ENCODE data around the gene TMEM164.

TMEM164 gene

DNA sequence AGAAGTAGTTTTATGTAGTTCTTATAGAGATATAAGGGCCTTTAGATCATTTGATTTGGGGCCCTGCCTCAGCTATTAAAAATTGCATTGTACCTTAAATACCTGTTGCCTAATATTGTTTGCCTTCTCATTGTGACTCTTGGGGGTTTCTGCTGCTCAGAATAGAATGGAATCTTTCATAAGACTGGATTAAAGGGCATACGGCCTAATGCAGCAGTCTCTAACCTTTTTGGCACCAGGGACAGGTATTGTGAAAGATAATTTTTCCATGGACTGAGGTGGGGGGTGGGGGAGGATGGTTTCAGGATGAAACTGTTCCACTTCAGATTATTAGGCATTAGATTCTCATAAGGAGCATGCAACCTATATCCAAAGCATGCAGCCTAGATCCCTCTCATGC, 46.2 kb downstream of the TMEM164 start:
- no peaks in the 10 kb centered on the region for H3K9me3 ChIP-seq (ENCODE audit: control insufficient read depth, low read length)
- no peaks in the 10 kb centered on the region for H3K36me3 ChIP-seq (ENCODE audit: control insufficient read depth, insufficient read depth, low read length)
- H3K4me3 ChIP-seq (ENCODE audit: low read length) = no peak overlapping the region
- peaks cover 8% of the 10 kb centered on the region for H3K4me1 ChIP-seq (ENCODE audit: control insufficient read depth, insufficient read depth, low read length)
- H3K9ac ChIP-seq (ENCODE audit: low read length) = no peak overlapping the region
- no peaks in the 10 kb centered on the region for H3K27me3 ChIP-seq (ENCODE audit: control insufficient read depth, insufficient read depth, low read length)

DNA sequence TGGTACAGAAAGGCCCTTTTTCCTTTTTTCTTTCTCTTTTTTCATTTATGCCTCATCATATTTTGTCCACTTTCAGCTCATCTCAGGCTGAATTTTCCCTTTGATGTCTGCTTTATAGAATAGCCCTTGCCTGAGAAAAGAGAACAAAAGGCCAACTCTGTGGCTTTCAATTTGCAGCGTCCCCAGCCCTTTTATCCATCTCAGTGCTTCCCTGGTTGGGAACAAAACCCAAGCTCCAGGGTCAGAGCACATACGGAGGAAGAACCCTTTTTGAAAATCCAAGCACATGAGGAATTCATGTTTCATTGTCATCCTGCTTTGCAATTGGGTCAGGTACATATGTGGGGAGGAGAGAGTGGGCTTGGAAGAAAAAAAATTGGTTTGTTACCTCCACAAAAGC, 47.5 kb downstream of the TMEM164 start:
- Histone ChIP-seq H3K27me3 (ENCODE audit: control insufficient read depth, insufficient read depth, low read length) (no peaks in the 10 kb centered on the region), H3K4me3 (ENCODE audit: low read length) (no peak overlapping the region), H3K36me3 (ENCODE audit: control insufficient read depth, insufficient read depth, low read length) (no peaks in the 10 kb centered on the region), H3K9ac (ENCODE audit: low read length) (no peak overlapping the region), H3K4me1 (ENCODE audit: control insufficient read depth, insufficient read depth, low read length) (peaks cover under 1% of the 10 kb centered on the region), H3K9me3 (ENCODE audit: control insufficient read depth, low read length) (no peaks in the 10 kb centered on the region)

DNA sequence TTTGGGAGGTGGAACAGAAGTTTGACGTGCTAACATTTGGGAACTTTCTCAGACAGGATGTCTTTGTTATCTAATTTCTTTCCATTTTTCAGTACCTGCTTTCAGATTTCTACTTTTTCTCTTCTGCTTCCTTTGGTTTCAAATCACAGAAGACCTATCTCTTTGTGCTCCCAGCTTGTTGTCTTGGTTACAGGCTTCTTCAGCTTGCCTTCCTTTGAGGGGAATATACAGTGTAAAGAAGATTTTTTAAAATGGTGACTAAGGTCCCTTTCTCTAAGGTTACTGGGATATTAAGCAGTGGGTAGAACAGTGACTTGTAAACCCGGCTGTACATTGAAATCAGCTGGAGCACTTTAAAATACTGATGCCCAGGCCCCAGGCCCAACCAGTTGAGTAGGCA, 48.0 kb downstream of the TMEM164 start:
- Histone ChIP-seq H3K9me3 (ENCODE audit: control insufficient read depth, low read length) (no peaks in the 10 kb centered on the region), H3K4me3 (ENCODE audit: low read length) (no peak overlapping the region), H3K27me3 (ENCODE audit: control insufficient read depth, insufficient read depth, low read length) (no peaks in the 10 kb centered on the region), H3K9ac (ENCODE audit: low read length) (no peak overlapping the region), H3K4me1 (ENCODE audit: control insufficient read depth, insufficient read depth, low read length) (no peaks in the 10 kb centered on the region), H3K36me3 (ENCODE audit: control insufficient read depth, insufficient read depth, low read length) (no peaks in the 10 kb centered on the region)

DNA sequence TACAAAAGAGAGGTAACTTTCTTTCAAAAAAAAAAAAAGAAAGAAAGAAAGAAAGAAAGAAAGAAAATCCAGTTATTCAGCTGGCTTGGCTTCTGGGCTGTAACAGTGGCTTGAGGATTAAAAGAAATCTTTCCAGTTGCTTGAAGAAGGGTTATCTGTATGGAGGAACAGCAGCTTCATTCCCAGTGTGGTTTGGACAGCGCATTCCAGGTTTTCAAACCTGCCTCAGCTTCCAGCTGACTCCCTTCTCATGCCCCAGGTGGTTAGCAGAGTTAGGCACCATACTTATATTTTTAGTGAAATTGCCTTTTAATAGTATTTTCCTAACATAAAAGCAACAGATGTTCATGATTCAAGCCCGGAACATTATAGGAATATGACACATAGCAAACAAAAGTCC, 48.6 kb downstream of the TMEM164 start:
- Histone ChIP-seq H3K4me1 (ENCODE audit: control insufficient read depth, insufficient read depth, low read length) (no peaks in the 10 kb centered on the region), H3K9me3 (ENCODE audit: control insufficient read depth, low read length) (no peaks in the 10 kb centered on the region), H3K9ac (ENCODE audit: low read length) (no peak overlapping the region), H3K36me3 (ENCODE audit: control insufficient read depth, insufficient read depth, low read length) (no peaks in the 10 kb centered on the region), H3K27me3 (ENCODE audit: control insufficient read depth, insufficient read depth, low read length) (no peaks in the 10 kb centered on the region), H3K4me3 (ENCODE audit: low read length) (no peak overlapping the region)

DNA sequence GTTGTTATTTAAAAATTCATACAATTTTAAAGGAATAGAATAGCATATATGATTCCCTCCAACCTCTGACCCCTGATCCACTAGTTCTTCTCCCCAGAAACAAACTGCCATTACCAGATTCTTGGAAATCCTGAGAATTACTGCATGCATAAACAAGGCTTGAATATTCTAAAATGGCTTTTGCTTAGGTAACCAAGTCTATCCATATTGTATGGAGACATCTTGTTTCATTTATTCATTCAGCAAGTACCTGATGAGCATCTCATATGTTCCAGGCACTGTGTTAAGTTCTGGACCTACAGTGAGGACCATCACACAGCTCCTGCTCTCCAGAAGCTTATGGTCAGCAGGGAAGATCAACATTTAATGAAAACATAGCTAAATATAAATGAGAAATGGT, 49.4 kb downstream of the TMEM164 start:
- no peak overlapping the region for H3K4me3 ChIP-seq (ENCODE audit: low read length)
- no peaks in the 10 kb centered on the region for H3K4me1 ChIP-seq (ENCODE audit: control insufficient read depth, insufficient read depth, low read length)
- H3K9ac ChIP-seq (ENCODE audit: low read length) = no peak overlapping the region
- H3K9me3 ChIP-seq (ENCODE audit: control insufficient read depth, low read length) = no peaks in the 10 kb centered on the region
- no peaks in the 10 kb centered on the region for H3K36me3 ChIP-seq (ENCODE audit: control insufficient read depth, insufficient read depth, low read length)
- H3K27me3 ChIP-seq (ENCODE audit: control insufficient read depth, insufficient read depth, low read length) = no peaks in the 10 kb centered on the region

- Histone ChIP-seq H3K27me3 (ENCODE audit: control insufficient read depth, insufficient read depth, low read length) (no peaks in the 10 kb centered on the region), H3K9ac (ENCODE audit: low read length) (no peak overlapping the region), H3K9me3 (ENCODE audit: control insufficient read depth, low read length) (no peaks in the 10 kb centered on the region), H3K36me3 (ENCODE audit: control insufficient read depth, insufficient read depth, low read length) (no peaks in the 10 kb centered on the region), H3K4me1 (ENCODE audit: control insufficient read depth, insufficient read depth, low read length) (no peaks in the 10 kb centered on the region), H3K4me3 (ENCODE audit: low read length) (no peak overlapping the region)
These were observed 50.5 kb downstream of the TMEM164 start for GRCh38 chrX:110053453-110053852.

DNA sequence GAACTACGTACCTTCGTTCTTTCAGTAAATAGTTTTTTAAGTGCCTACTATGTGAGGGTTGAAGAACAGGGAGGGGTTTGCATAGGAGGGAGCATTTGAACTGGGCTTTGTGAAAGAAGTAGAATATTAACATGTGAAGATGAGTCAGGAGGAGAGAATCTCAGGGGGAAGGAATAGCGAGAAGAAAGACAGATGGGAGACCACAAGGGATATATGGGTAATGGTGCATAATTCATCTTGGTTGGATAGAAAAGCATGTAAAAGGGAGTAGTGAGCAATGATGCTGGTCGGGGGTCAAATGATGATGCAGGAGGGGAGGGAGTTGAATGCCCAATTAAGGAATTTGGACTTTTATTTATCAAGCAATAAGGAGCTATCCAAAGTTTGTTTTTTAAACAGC, 52.7 kb downstream of the TMEM164 start:
- H3K27me3 ChIP-seq (ENCODE audit: control insufficient read depth, insufficient read depth, low read length) = no peaks in the 10 kb centered on the region
- H3K9ac ChIP-seq (ENCODE audit: low read length) = no peak overlapping the region
- H3K4me3 ChIP-seq (ENCODE audit: low read length) = no peak overlapping the region
- H3K36me3 ChIP-seq (ENCODE audit: control insufficient read depth, insufficient read depth, low read length) = no peaks in the 10 kb centered on the region
- no peaks in the 10 kb centered on the region for H3K4me1 ChIP-seq (ENCODE audit: control insufficient read depth, insufficient read depth, low read length)
- no peaks in the 10 kb centered on the region for H3K9me3 ChIP-seq (ENCODE audit: control insufficient read depth, low read length)

- Histone ChIP-seq H3K4me1 (ENCODE audit: control insufficient read depth, insufficient read depth, low read length) (no peaks in the 10 kb centered on the region), H3K36me3 (ENCODE audit: control insufficient read depth, insufficient read depth, low read length) (no peaks in the 10 kb centered on the region), H3K9me3 (ENCODE audit: control insufficient read depth, low read length) (no peaks in the 10 kb centered on the region), H3K9ac (ENCODE audit: low read length) (no peak overlapping the region), H3K27me3 (ENCODE audit: control insufficient read depth, insufficient read depth, low read length) (no peaks in the 10 kb centered on the region), H3K4me3 (ENCODE audit: low read length) (no peak overlapping the region)
These were observed 53.5 kb downstream of the TMEM164 start for GRCh38 chrX:110056419-110056818.

- Histone ChIP-seq H3K9ac (ENCODE audit: low read length) (no peak overlapping the region), H3K36me3 (ENCODE audit: control insufficient read depth, insufficient read depth, low read length) (no peaks in the 10 kb centered on the region), H3K9me3 (ENCODE audit: control insufficient read depth, low read length) (no peaks in the 10 kb centered on the region), H3K4me1 (ENCODE audit: control insufficient read depth, insufficient read depth, low read length) (no peaks in the 10 kb centered on the region), H3K27me3 (ENCODE audit: control insufficient read depth, insufficient read depth, low read length) (no peaks in the 10 kb centered on the region), H3K4me3 (ENCODE audit: low read length) (no peak overlapping the region)
These were observed 56.5 kb downstream of the TMEM164 start for GRCh38 chrX:110059410-110059809.

DNA sequence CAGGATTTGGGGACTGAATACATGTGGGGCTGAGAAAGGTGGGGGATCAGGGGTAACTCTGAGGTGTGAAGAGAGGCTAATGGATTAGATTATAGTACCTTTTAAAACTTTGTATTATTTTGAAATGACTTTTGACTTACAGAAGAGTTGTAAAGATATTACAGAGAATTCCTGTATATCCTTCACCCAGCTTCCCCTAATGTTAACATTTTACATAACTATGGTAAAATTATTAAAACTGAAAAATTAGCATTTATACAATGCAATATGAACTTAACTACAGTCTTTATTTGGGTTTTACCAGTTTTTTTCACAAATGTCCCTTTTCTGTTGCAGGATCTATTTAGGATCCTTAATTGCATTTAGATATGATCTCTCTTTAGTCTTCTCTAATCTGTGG, 57.4 kb downstream of the TMEM164 start:
- Histone ChIP-seq H3K36me3 (ENCODE audit: control insufficient read depth, insufficient read depth, low read length) (no peaks in the 10 kb centered on the region), H3K4me3 (ENCODE audit: low read length) (no peak overlapping the region), H3K27me3 (ENCODE audit: control insufficient read depth, insufficient read depth, low read length) (no peaks in the 10 kb centered on the region)

DNA sequence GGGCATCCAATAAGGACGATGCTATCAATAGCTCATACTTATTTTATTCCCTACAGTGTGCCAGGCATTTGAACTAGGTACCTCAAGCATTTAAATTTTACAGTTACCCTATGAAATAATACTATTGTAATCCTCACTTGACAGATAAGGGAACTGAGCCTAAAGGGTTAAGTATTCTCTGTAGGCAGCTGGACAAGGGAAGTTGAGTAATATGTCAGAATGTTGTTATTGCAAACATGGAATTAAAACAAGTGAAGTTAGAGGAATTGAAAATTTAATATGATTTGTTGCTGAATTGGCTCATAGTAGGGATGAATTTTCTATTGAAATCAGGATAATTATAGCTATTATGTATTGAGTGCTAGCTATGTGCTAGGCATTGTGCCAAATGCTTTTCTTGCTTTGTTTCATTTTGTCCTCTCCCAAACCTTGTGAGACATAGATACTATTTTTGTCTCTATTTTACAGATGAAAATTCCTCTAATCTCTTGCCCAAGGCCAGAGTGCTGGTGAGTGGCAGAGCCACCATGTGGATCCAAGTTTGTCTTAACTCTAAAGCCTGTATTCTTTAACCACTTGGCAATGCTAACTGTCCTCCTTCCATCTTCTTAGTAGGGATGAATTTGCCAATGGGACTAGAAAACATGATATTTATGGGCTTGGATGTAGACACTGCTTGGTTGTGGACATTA, 58.1 kb downstream of the TMEM164 start:
- no peak overlapping the region for H3K9ac ChIP-seq (ENCODE audit: low read length)
- no peaks in the 10 kb centered on the region for H3K4me1 ChIP-seq (ENCODE audit: control insufficient read depth, insufficient read depth, low read length)
- no peaks in the 10 kb centered on the region for H3K9me3 ChIP-seq (ENCODE audit: control insufficient read depth, low read length)
- H3K4me3 ChIP-seq (ENCODE audit: low read length) = no peak overlapping the region
- no peaks in the 10 kb centered on the region for H3K27me3 ChIP-seq (ENCODE audit: control insufficient read depth, insufficient read depth, low read length)
- no peaks in the 10 kb centered on the region for H3K36me3 ChIP-seq (ENCODE audit: control insufficient read depth, insufficient read depth, low read length)

More for the DNA sequence above, 57.4 kb downstream of the TMEM164 start:
- no peaks in the 10 kb centered on the region for H3K9me3 ChIP-seq (ENCODE audit: control insufficient read depth, low read length)
- no peak overlapping the region for H3K9ac ChIP-seq (ENCODE audit: low read length)
- H3K4me1 ChIP-seq (ENCODE audit: control insufficient read depth, insufficient read depth, low read length) = no peaks in the 10 kb centered on the region

DNA sequence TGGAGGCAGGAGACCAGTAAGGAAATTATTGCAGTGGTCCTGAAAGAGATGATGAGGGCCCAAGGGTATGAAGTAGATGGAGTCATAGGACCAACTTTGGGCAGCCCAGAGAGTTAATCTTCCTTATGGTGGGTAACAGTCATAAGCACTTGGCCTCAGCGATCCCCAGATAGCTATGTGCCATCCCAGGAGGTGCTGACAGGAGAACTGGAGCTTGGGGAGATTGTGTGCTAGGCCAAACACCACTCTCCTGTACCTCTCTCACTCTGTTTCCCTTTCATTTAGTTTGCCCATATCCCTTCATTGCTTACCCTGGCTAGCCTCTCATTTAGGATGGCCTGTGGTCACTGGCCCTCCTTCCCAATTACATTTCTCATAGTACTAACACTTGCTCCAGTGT, 60.0 kb downstream of the TMEM164 start:
- no peak overlapping the region for H3K4me3 ChIP-seq (ENCODE audit: low read length)
- H3K4me1 ChIP-seq (ENCODE audit: control insufficient read depth, insufficient read depth, low read length) = no peaks in the 10 kb centered on the region
- H3K9me3 ChIP-seq (ENCODE audit: control insufficient read depth, low read length) = no peaks in the 10 kb centered on the region
- H3K27me3 ChIP-seq (ENCODE audit: control insufficient read depth, insufficient read depth, low read length) = no peaks in the 10 kb centered on the region
- no peaks in the 10 kb centered on the region for H3K36me3 ChIP-seq (ENCODE audit: control insufficient read depth, insufficient read depth, low read length)
- H3K9ac ChIP-seq (ENCODE audit: low read length) = no peak overlapping the region

Data from mucosa of stomach (tissue), 1 donor.